GM21723 (cell line): ENCODE measurements around the gene RORC.
"Not testable (repeated sequence)": the region's sequence is repeated elsewhere in the genome, so short reads cannot be mapped to it uniquely, and the experiment has no call there.

ENCODE experiments used
- ATAC-seq: cut with Tn5 transposase; IDR thresholded peaks from one replicate; pipeline ENCODE4 v1.9.1; 2021; ENCODE audit warnings: mild to moderate bottlenecking, moderate library complexity; ENCODE audit not compliant: unreplicated experiment

RORC gene

GRCh38 chr1:151776665-151777062, 54.9 kb downstream of the RORC start:
- no peak for ATAC-seq

GRCh38 chr1:151775894-151776664, 55.5 kb downstream of the RORC start:
- no peak for ATAC-seq

GRCh38 chr1:151774256-151774922, 57.2 kb downstream of the RORC start:
- ATAC-seq = no peak

- ATAC-seq = no peak
These were observed 57.9 kb downstream of the RORC start for GRCh38 chr1:151773702-151774101.

GRCh38 chr1:151769270-151769669, 62.3 kb downstream of the RORC start:
- not testable (repeated sequence) for ATAC-seq

- not testable (repeated sequence) for ATAC-seq
These were observed 63.1 kb downstream of the RORC start for GRCh38 chr1:151768351-151769066.

- no peak for ATAC-seq
These were observed 67.6 kb downstream of the RORC start for GRCh38 chr1:151763990-151764389.

- ATAC-seq = peak; percentile 87
These were observed 68.4 kb downstream of the RORC start, which contains the start of gene MRPL9 for GRCh38 chr1:151762941-151763921. TSS of gene MRPL9 (minus strand) at chr1:151763496. CDS start at chr1:151763479, 17 bp downstream.

GRCh38 chr1:151760597-151761385, 70.8 kb downstream of the RORC start:
- no peak for ATAC-seq

GRCh38 chr1:151759241-151759640, 72.4 kb downstream of the RORC start:
- ATAC-seq = no peak

GRCh38 chr1:151756291-151756690, 75.3 kb downstream of the RORC start:
- no peak for ATAC-seq
